Neural cell (in vitro differentiated cells): ENCODE data around the gene ZSCAN32. TPM values are rescaled to one million over a fixed set of nuclear protein-coding genes. Genes with fewer than 3 reads are reported as not detected.

ENCODE experiments used
- H2AFZ ChIP-seq: fragments of 200-600, 300-800 bp; sonication (generic), shearing (Covaris generic); 2 replicates; pipeline ENCODE4 v1.6.0; 2014; ENCODE audit warnings: low read depth, mild to moderate bottlenecking, antibody characterized with exemption, low read length, moderate library complexity
- H3F3A ChIP-seq: fragments of 200-600 bp; shearing (Covaris generic); 2 replicates; pipeline ENCODE4 v1.6.1; 2016; ENCODE audit warnings: mild to moderate bottlenecking, moderate library complexity, mixed read lengths, antibody characterized with exemption, low read length; ENCODE audit not compliant: insufficient read depth, poor library complexity, severe bottlenecking
- H3K27ac ChIP-seq: fragments of 200-600, 300-800 bp; sonication (generic), shearing (Covaris generic); 2 replicates; pipeline ENCODE4 v1.5.1; 2014; ENCODE audit warnings: mild to moderate bottlenecking, low read length, moderate library complexity
- H3K27me3 ChIP-seq: fragments of 300-800, 200-600 bp; sonication (generic), shearing (Covaris generic); 2 replicates; pipeline ENCODE4 v1.6.0; 2014; ENCODE audit warnings: mild to moderate bottlenecking, low read depth, low read length, moderate library complexity; ENCODE audit not compliant: insufficient read depth
- H3K36me3 ChIP-seq: fragments of 300-800, 200-600 bp; sonication (generic), shearing (Covaris generic); 2 replicates; pipeline ENCODE4 v1.5.1; 2014; ENCODE audit warnings: mild to moderate bottlenecking, antibody characterized with exemption, low read length, moderate library complexity; ENCODE audit not compliant: insufficient read depth
- H3K4me2 ChIP-seq: fragments of 300-800, 200-600 bp; sonication (generic), shearing (Covaris generic); 2 replicates; pipeline ENCODE4 v1.6.0; 2014; ENCODE audit warnings: mild to moderate bottlenecking, low read length
- H3K4me3 ChIP-seq: fragments of 300-800, 200-600 bp; sonication (generic), shearing (Covaris generic); 2 replicates; pipeline ENCODE4 v1.5.1; 2014; ENCODE audit warnings: mild to moderate bottlenecking, low read length, moderate library complexity
- H3K79me2 ChIP-seq: fragments of 200-600 bp; shearing (Covaris generic); replicated peaks from 2 replicates; pipeline ENCODE4 v1.6.0; 2014; ENCODE audit warnings: mild to moderate bottlenecking, low read length, moderate library complexity; ENCODE audit not compliant: insufficient read depth
- H3K9ac ChIP-seq: fragments of 300-800, 200-600 bp; sonication (generic), shearing (Covaris generic); 2 replicates; pipeline ENCODE4 v1.6.1; 2016; ENCODE audit warnings: mild to moderate bottlenecking, low read length, mixed read lengths
- H3K9me2 ChIP-seq: fragments of 200-600 bp; shearing (Covaris generic); 2 replicates; pipeline ENCODE4 v1.6.1; 2016; ENCODE audit warnings: mild to moderate bottlenecking, low read length, mixed read lengths; ENCODE audit not compliant: insufficient read depth
- H3K9me3 ChIP-seq: fragments of 200-600, 300-800 bp; sonication (generic), shearing (Covaris generic); 2 replicates; pipeline ENCODE4 v1.6.1; 2016; ENCODE audit warnings: mild to moderate bottlenecking, mixed run types, low read length, moderate library complexity, mixed read lengths
- H4K20me1 ChIP-seq: fragments of 200-600 bp; shearing (Covaris generic); 2 replicates; pipeline ENCODE4 v1.6.1; 2016; ENCODE audit warnings: mild to moderate bottlenecking, mixed run types; ENCODE audit not compliant: insufficient read depth
- EP300 ChIP-seq: fragments of 450-650 bp; conservative IDR thresholded peaks from 2 replicates; pipeline ENCODE4 v1.6.1; 2014; ENCODE audit warnings: antibody characterized with exemption, mild to moderate bottlenecking, moderate library complexity; ENCODE audit not compliant: poor library complexity, severe bottlenecking
- EZH2 ChIP-seq: fragments of 200-600, 300-800 bp; shearing (Covaris generic), sonication (generic); IDR thresholded peaks from 2 replicates; pipeline ENCODE4 v1.6.1; 2014; ENCODE audit warnings: antibody characterized with exemption, low read length, borderline replicate concordance, mild to moderate bottlenecking; ENCODE audit not compliant: insufficient read depth, poor library complexity, severe bottlenecking
- MXI1 ChIP-seq: fragments of 450-650 bp; conservative IDR thresholded peaks from 2 replicates; pipeline ENCODE4 v1.6.1; 2014; ENCODE audit warnings: antibody characterized with exemption, mild to moderate bottlenecking; ENCODE audit not compliant: poor library complexity, severe bottlenecking
- POLR2AphosphoS5 ChIP-seq: IDR thresholded peaks from 2 replicates; pipeline ENCODE4 v1.6.1; 2012
- RAD21 ChIP-seq: fragments of 450-650 bp; conservative IDR thresholded peaks from 2 replicates; pipeline ENCODE4 v1.6.1; 2014; ENCODE audit warnings: antibody characterized with exemption, mild to moderate bottlenecking, moderate library complexity
- SMC3 ChIP-seq: fragments of 450-650 bp; conservative IDR thresholded peaks from 2 replicates; pipeline ENCODE4 v1.6.1; 2014; ENCODE audit warnings: antibody characterized with exemption, mild to moderate bottlenecking, moderate library complexity; ENCODE audit not compliant: poor library complexity
- TAF1 ChIP-seq: IDR thresholded peaks from 2 replicates; pipeline ENCODE4 v1.6.1; 2012; ENCODE audit warnings: low read depth
- polyA plus RNA-seq: library from polyadenylated mRNA; depleted of rRNA; stranded (reverse); fragments of >200 nt; gene quantifications from 2 replicates; pipeline ENCODE4 v1.2.3, GENCODE V29; 2014
- TF ChIP-seq, protein P1 (sequence below): fragments of 450-650 bp; IDR thresholded peaks from 2 replicates; pipeline ENCODE4 v1.5.1; 2014; ENCODE audit warnings: antibody characterized with exemption, mild to moderate bottlenecking, moderate library complexity; ENCODE audit not compliant: poor library complexity, severe bottlenecking
- TF ChIP-seq, protein P2 (sequence below): IDR thresholded peaks from 2 replicates; pipeline ENCODE4 v1.6.1; 2012; ENCODE audit warnings: borderline replicate concordance

Gene ZSCAN32
- polyA plus RNA-seq, 1 donor from 2014 or later = 22.0 TPM

DNA sequence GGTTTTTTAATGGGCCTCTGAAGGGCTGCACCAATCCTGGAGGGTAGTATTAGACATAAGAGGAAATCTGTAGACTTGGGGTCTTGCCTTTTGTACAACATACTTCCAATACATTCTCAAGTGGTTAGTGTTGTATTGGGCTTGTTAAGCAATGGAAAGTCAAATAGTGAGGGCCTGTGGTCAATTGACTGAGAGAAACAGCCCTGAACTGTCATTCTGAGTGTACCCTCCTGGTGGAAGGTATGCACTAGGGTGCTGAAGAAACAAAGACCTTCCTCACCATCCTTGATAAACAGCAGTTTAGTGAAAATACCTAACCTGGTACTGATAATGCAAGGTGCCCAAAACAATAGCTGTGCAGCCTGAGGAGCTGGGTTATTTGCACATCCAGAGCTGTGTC, 22.9 kb downstream of the ZSCAN32 start (continued):
- TF ChIP-seq, protein P1, sequence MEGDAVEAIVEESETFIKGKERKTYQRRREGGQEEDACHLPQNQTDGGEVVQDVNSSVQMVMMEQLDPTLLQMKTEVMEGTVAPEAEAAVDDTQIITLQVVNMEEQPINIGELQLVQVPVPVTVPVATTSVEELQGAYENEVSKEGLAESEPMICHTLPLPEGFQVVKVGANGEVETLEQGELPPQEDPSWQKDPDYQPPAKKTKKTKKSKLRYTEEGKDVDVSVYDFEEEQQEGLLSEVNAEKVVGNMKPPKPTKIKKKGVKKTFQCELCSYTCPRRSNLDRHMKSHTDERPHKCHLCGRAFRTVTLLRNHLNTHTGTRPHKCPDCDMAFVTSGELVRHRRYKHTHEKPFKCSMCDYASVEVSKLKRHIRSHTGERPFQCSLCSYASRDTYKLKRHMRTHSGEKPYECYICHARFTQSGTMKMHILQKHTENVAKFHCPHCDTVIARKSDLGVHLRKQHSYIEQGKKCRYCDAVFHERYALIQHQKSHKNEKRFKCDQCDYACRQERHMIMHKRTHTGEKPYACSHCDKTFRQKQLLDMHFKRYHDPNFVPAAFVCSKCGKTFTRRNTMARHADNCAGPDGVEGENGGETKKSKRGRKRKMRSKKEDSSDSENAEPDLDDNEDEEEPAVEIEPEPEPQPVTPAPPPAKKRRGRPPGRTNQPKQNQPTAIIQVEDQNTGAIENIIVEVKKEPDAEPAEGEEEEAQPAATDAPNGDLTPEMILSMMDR = no peak
- TF ChIP-seq EP300 (no peak), POLR2AphosphoS5 (no peak)

DNA sequence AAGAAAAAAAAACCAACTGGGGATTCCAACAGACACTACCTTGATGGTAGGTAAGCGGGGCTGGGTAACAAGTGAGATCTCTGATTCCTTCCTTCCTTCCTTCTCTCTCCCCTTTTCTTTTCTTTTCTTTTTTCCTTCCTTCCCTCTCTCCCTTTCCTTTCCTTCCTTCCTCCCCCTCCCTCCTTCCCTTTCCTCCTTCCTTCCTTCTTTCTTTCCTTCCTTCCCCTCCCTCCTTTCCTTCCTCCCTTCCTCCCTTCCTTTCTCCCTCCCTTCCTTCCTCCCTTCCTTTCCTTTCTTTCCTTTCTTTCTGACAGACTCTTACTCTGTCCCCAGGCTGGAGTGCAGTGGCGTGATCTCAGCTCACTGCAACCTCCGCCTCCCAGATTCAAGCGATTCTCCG, 25.1 kb downstream of the ZSCAN32 start:
- Histone ChIP-seq H3K27me3 (no peaks in the 10 kb centered on the region), H3K9me3 (no peaks in the 10 kb centered on the region), H3K79me2 (no peaks in the 10 kb centered on the region), H3K36me3 (peaks cover 7% of the 10 kb centered on the region), H3K27ac (no peak overlapping the region), H4K20me1 (no peaks in the 10 kb centered on the region), H3F3A (no peaks in the 10 kb centered on the region), H3K4me2 (no peak overlapping the region), H2AFZ (no peak overlapping the region), H3K9me2 (no peaks in the 10 kb centered on the region), H3K9ac (no peak overlapping the region), H3K4me3 (no peak overlapping the region)
- TF ChIP-seq MXI1 (no peak), SMC3 (no peak), EP300 (no peak), EZH2 (no peak), RAD21 (no peak), TAF1 (no peak), POLR2AphosphoS5 (no peak)
- TF ChIP-seq, protein P2, sequence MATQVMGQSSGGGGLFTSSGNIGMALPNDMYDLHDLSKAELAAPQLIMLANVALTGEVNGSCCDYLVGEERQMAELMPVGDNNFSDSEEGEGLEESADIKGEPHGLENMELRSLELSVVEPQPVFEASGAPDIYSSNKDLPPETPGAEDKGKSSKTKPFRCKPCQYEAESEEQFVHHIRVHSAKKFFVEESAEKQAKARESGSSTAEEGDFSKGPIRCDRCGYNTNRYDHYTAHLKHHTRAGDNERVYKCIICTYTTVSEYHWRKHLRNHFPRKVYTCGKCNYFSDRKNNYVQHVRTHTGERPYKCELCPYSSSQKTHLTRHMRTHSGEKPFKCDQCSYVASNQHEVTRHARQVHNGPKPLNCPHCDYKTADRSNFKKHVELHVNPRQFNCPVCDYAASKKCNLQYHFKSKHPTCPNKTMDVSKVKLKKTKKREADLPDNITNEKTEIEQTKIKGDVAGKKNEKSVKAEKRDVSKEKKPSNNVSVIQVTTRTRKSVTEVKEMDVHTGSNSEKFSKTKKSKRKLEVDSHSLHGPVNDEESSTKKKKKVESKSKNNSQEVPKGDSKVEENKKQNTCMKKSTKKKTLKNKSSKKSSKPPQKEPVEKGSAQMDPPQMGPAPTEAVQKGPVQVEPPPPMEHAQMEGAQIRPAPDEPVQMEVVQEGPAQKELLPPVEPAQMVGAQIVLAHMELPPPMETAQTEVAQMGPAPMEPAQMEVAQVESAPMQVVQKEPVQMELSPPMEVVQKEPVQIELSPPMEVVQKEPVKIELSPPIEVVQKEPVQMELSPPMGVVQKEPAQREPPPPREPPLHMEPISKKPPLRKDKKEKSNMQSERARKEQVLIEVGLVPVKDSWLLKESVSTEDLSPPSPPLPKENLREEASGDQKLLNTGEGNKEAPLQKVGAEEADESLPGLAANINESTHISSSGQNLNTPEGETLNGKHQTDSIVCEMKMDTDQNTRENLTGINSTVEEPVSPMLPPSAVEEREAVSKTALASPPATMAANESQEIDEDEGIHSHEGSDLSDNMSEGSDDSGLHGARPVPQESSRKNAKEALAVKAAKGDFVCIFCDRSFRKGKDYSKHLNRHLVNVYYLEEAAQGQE = no peak
- TF ChIP-seq, protein P1 = no peak

DNA sequence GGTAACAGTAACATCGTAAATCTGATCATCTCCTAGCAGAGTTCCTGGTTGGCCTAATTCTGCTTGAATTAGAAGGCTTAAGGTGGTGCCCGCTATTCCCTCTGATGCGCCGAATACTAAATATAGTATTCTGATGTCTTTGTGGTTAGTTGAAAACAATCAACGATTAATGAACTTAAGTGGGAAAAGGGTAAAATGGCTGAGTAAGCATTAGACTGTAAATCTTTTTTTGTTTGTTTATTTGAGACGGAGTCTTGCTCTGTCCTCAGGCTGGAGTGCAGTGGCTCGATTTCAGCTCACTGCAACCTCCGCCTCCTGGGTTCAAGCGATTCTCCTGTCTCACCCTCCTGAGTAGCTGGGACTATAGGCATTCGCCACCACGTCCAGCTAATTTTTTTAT, 31.7 kb downstream of the ZSCAN32 start:
- no peaks in the 10 kb centered on the region for H3F3A ChIP-seq
- H3K27ac ChIP-seq = no peak overlapping the region
- H3K9me3 ChIP-seq = no peaks in the 10 kb centered on the region
- no peaks in the 10 kb centered on the region for H3K36me3 ChIP-seq
- no peak overlapping the region for H3K4me2 ChIP-seq
- no peak overlapping the region for H2AFZ ChIP-seq
- H3K79me2 ChIP-seq = no peaks in the 10 kb centered on the region
- H4K20me1 ChIP-seq = no peaks in the 10 kb centered on the region
- H3K27me3 ChIP-seq = no peaks in the 10 kb centered on the region
- H3K9me2 ChIP-seq = no peaks in the 10 kb centered on the region
- no peak overlapping the region for H3K4me3 ChIP-seq
- H3K9ac ChIP-seq = no peak overlapping the region
- TF ChIP-seq EP300 (no peak), EZH2 (no peak), SMC3 (no peak), POLR2AphosphoS5 (no peak), MXI1 (no peak), RAD21 (no peak), TAF1 (no peak)
- TF ChIP-seq, protein P2 = no peak
- TF ChIP-seq, protein P1 = no peak
